ENCODE measurements around the gene KRTAP5-6.

- TF ChIP-seq, protein P1, sequence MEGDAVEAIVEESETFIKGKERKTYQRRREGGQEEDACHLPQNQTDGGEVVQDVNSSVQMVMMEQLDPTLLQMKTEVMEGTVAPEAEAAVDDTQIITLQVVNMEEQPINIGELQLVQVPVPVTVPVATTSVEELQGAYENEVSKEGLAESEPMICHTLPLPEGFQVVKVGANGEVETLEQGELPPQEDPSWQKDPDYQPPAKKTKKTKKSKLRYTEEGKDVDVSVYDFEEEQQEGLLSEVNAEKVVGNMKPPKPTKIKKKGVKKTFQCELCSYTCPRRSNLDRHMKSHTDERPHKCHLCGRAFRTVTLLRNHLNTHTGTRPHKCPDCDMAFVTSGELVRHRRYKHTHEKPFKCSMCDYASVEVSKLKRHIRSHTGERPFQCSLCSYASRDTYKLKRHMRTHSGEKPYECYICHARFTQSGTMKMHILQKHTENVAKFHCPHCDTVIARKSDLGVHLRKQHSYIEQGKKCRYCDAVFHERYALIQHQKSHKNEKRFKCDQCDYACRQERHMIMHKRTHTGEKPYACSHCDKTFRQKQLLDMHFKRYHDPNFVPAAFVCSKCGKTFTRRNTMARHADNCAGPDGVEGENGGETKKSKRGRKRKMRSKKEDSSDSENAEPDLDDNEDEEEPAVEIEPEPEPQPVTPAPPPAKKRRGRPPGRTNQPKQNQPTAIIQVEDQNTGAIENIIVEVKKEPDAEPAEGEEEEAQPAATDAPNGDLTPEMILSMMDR (IDR thresholded peaks at IDR 0.05), result no peak
- no peak for TF ChIP-seq POLR2A (IDR thresholded peaks at IDR 0.05)
- no peak for TF ChIP-seq POLR2AphosphoS5 (IDR thresholded peaks at IDR 0.05)
- no peak for TF ChIP-seq EP300 (IDR thresholded peaks at IDR 0.05)
Observed at GRCh38 chr11:1707751-1708150, 10.8 kb downstream of the KRTAP5-6 start.

All from suprapubic skin (tissue), 4 donors.